Activated B cell treated with CpG ODN at 0.5 μM for 24 hours (primary cell): ENCODE measurements around the gene TMEM242. TPM values are rescaled to one million over a fixed set of nuclear protein-coding genes. Genes with fewer than 3 reads are reported as not detected.

Experiments
- ATAC-seq: fragments of 200-7000 bp; cut with Tn5 transposase; one replicate; pipeline ENCODE4 v1.10.0; 2021; ENCODE audit warnings: low read depth, mild to moderate bottlenecking, moderate library complexity
- CTCF ChIA-PET: fragments of 350-600 bp; sonication (Branson Sonifier 250); formaldehyde crosslinking; loops from one replicate; lab custom pipeline; 2021; ENCODE audit warnings: antibody characterized with exemption; lab: Charles Lee
- POLR2A ChIA-PET: fragments of 350-600 bp; sonication (Branson Sonifier 250); formaldehyde crosslinking; loops from one replicate; lab custom pipeline; 2021; ENCODE audit warnings: antibody characterized with exemption; lab: Charles Lee
- DNase-seq: peaks from one replicate; pipeline ENCODE4 v3.0.0; 2022
- H3K27ac Mint-ChIP-seq: one replicate; pipeline ENCODE4 v1.8.0; 2020; ENCODE audit warnings: mixed read lengths
- H3K27me3 Mint-ChIP-seq: one replicate; pipeline ENCODE4 v1.8.0; 2021; ENCODE audit warnings: mixed read lengths
- H3K36me3 Mint-ChIP-seq: one replicate; pipeline ENCODE4 v1.8.0; 2021; ENCODE audit warnings: low read depth, mixed read lengths
- H3K4me1 Mint-ChIP-seq: one replicate; pipeline ENCODE4 v1.8.0; 2021; ENCODE audit warnings: mixed read lengths
- H3K4me3 Mint-ChIP-seq: one replicate; pipeline ENCODE4 v1.8.0; 2020; ENCODE audit warnings: mild to moderate bottlenecking, mixed read lengths
- H3K9me3 Mint-ChIP-seq: one replicate; pipeline ENCODE4 v1.8.0; 2020; ENCODE audit warnings: mixed read lengths
- CTCF ChIP-seq: fragments of 200-600 bp; IDR thresholded peaks from one replicate; pipeline ENCODE4 v1.8.0; 2022; ENCODE audit warnings: antibody characterized with exemption, mild to moderate bottlenecking
- intact Hi-C: fragments of 100-400 bp; cut with micrococcal nuclease; formaldehyde crosslinking; loops from one replicate; pipeline ENCODE4 v1.15.1; 2024
- total RNA-seq: library from RNA; stranded (reverse); gene quantifications from 2 replicates; pipeline ENCODE4 v1.2.3, GENCODE V29; 2022

The TMEM242 gene
- total RNA-seq, 1 donor from 2014 or later, result 17.6 TPM

GRCh38 chr6:157328108-157328692 is 4.9 kb upstream of the TMEM242 start:
- no peak for TF ChIP-seq CTCF
- ChIA-PET CTCF (no interaction called here), POLR2A (no interaction called here)
- Mint-ChIP-seq H3K27ac (no peak overlapping the region), H3K4me3 (no peak overlapping the region), H3K4me1 (peaks cover 6% of the 10 kb centered on the region), H3K36me3 (peaks cover 4% of the 10 kb centered on the region), H3K9me3 (no peaks in the 10 kb centered on the region), H3K27me3 (peaks cover 32% of the 10 kb centered on the region)
- DNase-seq (no peak), ATAC-seq (no peak)
- intact Hi-C loops, result no loop called here

- Mint-ChIP-seq H3K4me3 (no peak overlapping the region), H3K4me1 (peaks cover 13% of the 10 kb centered on the region), H3K27me3 (peaks cover 22% of the 10 kb centered on the region), H3K27ac (no peak overlapping the region), H3K36me3 (peaks cover 8% of the 10 kb centered on the region), H3K9me3 (no peaks in the 10 kb centered on the region)
- intact Hi-C loops, result no loop called here
- ChIA-PET POLR2A (interaction anchor here (0.6 kb wide), 1 partner anchor 30 kb away, joined by 3 read pairs; no protein-coding TSS in a partner anchor), CTCF (interaction anchor here (0.6 to 1.4 kb wide), 3 partner anchors 12 to 489 kb away, joined by 3 read pairs; no protein-coding TSS in a partner anchor)
- no peak for ATAC-seq
- TF ChIP-seq CTCF, result no peak
- no peak for DNase-seq
Observed at GRCh38 chr6:157326979-157327378, 3.7 kb upstream of the TMEM242 start.

- Mint-ChIP-seq H3K9me3 (no peaks in the 10 kb centered on the region), H3K4me1 (peaks cover 19% of the 10 kb centered on the region)
Observed at GRCh38 chr6:157325069-157325805, 1.9 kb upstream of the TMEM242 start.

GRCh38 chr6:157323966-157324300 is 614 bp upstream of the TMEM242 start:
- no peak for TF ChIP-seq CTCF
- peak overlapping the region; percentile 92 for H3K27ac Mint-ChIP-seq
- peaks cover 16% of the 10 kb centered on the region for H3K27me3 Mint-ChIP-seq
- peak overlapping the region; percentile 96 for H3K4me3 Mint-ChIP-seq
- peaks cover 19% of the 10 kb centered on the region for H3K4me1 Mint-ChIP-seq
- POLR2A ChIA-PET, result interaction anchor here (0.6 to 3.8 kb wide), 20 partner anchors 9 to 521 kb away, joined by 3 to 29 read pairs (median 7); partner anchors contain the start of gene ZDHHC14
- DNase-seq (peak; percentile 43), ATAC-seq (peak; percentile 1)
- CTCF ChIA-PET, result interaction anchor here (0.7 to 3.4 kb wide), 9 partner anchors 9 to 1034 kb away, joined by 3 to 17 read pairs (median 3); no protein-coding TSS in a partner anchor
- no peaks in the 10 kb centered on the region for H3K9me3 Mint-ChIP-seq
- intact Hi-C loops, result loop anchor here (1.0 to 2.0 kb wide), 6 partner anchors 56 to 343 kb away; no protein-coding TSS in a partner anchor
- H3K36me3 Mint-ChIP-seq, result peaks cover 24% of the 10 kb centered on the region

More at GRCh38 chr6:157325069-157325805, 1.9 kb upstream of the TMEM242 start:
- DNase-seq (no peak), ATAC-seq (no peak)
- ChIA-PET CTCF (interaction anchor here (0.8 to 3.4 kb wide), 7 partner anchors 8 to 621 kb away, joined by 3 to 17 read pairs (median 3); no protein-coding TSS in a partner anchor), POLR2A (interaction anchor here (0.6 to 3.8 kb wide), 4 partner anchors 55 to 289 kb away, joined by 3 to 28 read pairs (median 13); no protein-coding TSS in a partner anchor)
- Mint-ChIP-seq H3K4me3 (no peak overlapping the region), H3K27ac (no peak overlapping the region), H3K36me3 (peaks cover 13% of the 10 kb centered on the region), H3K27me3 (peaks cover 16% of the 10 kb centered on the region)
- TF ChIP-seq CTCF, result no peak
- intact Hi-C loops, result no loop called here
